ENCODE measurements around the gene PRKG1. TPM values are rescaled to one million over a fixed set of nuclear protein-coding genes. Genes with fewer than 3 reads are reported as not detected.

PRKG1 gene
- total RNA-seq, 4 donors from 2014 or later = 0.63 to 4.3 (median 2.1) TPM

GRCh38 chr10:51861731-51862130 lies 787.4 kb downstream of the PRKG1 start:
- intact Hi-C loops (cut with DNase I; ENCODE audit: low total_unique reads) = no loop called here
- no peak for TF ChIP-seq POLR2A (IDR thresholded peaks at IDR 0.05)
- TF ChIP-seq, protein P1, sequence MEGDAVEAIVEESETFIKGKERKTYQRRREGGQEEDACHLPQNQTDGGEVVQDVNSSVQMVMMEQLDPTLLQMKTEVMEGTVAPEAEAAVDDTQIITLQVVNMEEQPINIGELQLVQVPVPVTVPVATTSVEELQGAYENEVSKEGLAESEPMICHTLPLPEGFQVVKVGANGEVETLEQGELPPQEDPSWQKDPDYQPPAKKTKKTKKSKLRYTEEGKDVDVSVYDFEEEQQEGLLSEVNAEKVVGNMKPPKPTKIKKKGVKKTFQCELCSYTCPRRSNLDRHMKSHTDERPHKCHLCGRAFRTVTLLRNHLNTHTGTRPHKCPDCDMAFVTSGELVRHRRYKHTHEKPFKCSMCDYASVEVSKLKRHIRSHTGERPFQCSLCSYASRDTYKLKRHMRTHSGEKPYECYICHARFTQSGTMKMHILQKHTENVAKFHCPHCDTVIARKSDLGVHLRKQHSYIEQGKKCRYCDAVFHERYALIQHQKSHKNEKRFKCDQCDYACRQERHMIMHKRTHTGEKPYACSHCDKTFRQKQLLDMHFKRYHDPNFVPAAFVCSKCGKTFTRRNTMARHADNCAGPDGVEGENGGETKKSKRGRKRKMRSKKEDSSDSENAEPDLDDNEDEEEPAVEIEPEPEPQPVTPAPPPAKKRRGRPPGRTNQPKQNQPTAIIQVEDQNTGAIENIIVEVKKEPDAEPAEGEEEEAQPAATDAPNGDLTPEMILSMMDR (IDR thresholded peaks at IDR 0.05) = no peak
- no peak for DNase-seq (ENCODE audit: low spot score in 2 of 2)
- no peak overlapping the region for H3K4me3 ChIP-seq (ENCODE audit: low read depth, poor library complexity, severe bottlenecking)
- 58 to 74% methylated on average over 4 of the region's 4 CpGs for WGBS, 2 donors

DNA sequence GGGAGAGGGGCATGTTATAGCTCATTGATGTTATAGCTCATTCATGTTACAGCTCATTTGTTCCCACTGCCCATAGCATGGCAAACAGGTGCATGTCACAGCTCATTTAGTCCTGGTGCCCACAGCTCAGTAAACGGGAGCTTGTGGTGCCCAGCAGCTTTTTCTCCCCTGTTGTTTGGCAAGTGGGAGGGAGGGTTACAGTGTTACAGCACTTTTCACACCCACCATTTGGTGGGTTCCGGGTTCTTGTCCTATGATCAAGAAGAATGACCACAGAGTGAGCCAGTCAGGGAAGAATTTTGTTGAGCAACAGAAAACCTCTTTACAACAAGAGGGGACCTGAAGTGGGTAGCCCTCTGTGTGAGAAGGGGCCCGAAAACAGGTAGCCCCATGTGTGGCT lies 787.9 kb downstream of the PRKG1 start:
- no peak overlapping the region for H3K4me3 ChIP-seq (ENCODE audit: low read depth, poor library complexity, severe bottlenecking)
- WGBS, 2 donors = 94 to 97% methylated on average over 3 of the region's 3 CpGs
- intact Hi-C loops (cut with DNase I; ENCODE audit: low total_unique reads) = no loop called here
- no peak for TF ChIP-seq POLR2A (IDR thresholded peaks at IDR 0.05)
- TF ChIP-seq, protein P1 (IDR thresholded peaks at IDR 0.05) = no peak
- no peak for DNase-seq (ENCODE audit: low spot score in 2 of 2)

- WGBS, 2 donors = 73 to 74% methylated on average over 4 of the region's 4 CpGs
- H3K4me3 ChIP-seq (ENCODE audit: low read depth, poor library complexity, severe bottlenecking) = no peak overlapping the region
- TF ChIP-seq, protein P1 (IDR thresholded peaks at IDR 0.05) = no peak
- TF ChIP-seq POLR2A (IDR thresholded peaks at IDR 0.05) = no peak
- DNase-seq (ENCODE audit: low spot score in 2 of 2) = no peak
- intact Hi-C loops (cut with DNase I; ENCODE audit: low total_unique reads) = no loop called here
These were observed 793.7 kb downstream of the PRKG1 start for GRCh38 chr10:51867956-51868355.

GRCh38 chr10:51874131-51874530 lies 799.8 kb downstream of the PRKG1 start:
- no peak overlapping the region for H3K4me3 ChIP-seq (ENCODE audit: low read depth, poor library complexity, severe bottlenecking)
- TF ChIP-seq, protein P1 (IDR thresholded peaks at IDR 0.05) = no peak
- TF ChIP-seq POLR2A (IDR thresholded peaks at IDR 0.05) = no peak
- intact Hi-C loops (cut with DNase I; ENCODE audit: low total_unique reads) = no loop called here
- no peak for DNase-seq (ENCODE audit: low spot score in 2 of 2)
- 95 to 96% methylated on average over 3 of the region's 3 CpGs for WGBS, 2 donors

GRCh38 chr10:51875610-51876009 lies 801.3 kb downstream of the PRKG1 start:
- no peak for DNase-seq (ENCODE audit: low spot score in 2 of 2)
- TF ChIP-seq POLR2A (IDR thresholded peaks at IDR 0.05) = no peak
- TF ChIP-seq, protein P1 (IDR thresholded peaks at IDR 0.05) = no peak
- intact Hi-C loops (cut with DNase I; ENCODE audit: low total_unique reads) = no loop called here
- H3K4me3 ChIP-seq (ENCODE audit: low read depth, poor library complexity, severe bottlenecking) = no peak overlapping the region
- 81% methylated on average over 5 of the region's 5 CpGs for WGBS, 2 donors

DNA sequence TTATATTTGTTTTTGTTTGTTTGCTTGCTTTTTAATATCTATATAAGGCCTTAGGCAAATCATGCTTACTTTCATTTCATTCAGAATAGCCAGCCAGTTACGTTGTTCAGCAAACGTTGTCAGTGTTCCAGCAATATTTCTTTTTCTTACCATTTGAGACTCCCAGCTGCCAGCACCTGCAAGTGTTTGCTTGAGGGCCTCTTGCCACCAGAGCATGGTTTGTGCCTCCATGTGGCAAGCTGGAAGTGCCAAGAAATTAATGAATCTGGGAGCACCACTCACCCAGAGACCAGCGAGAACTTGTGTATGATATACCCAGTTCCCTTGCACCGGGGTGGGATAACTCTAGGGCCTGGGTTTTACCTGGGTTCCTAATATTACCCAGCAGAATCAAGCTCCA lies 802.2 kb downstream of the PRKG1 start:
- H3K4me3 ChIP-seq (ENCODE audit: low read depth, poor library complexity, severe bottlenecking) = no peak overlapping the region
- intact Hi-C loops (cut with DNase I; ENCODE audit: low total_unique reads) = no loop called here
- DNase-seq (ENCODE audit: low spot score in 2 of 2) = no peak
- TF ChIP-seq POLR2A (IDR thresholded peaks at IDR 0.05) = no peak
- TF ChIP-seq, protein P1 (IDR thresholded peaks at IDR 0.05) = no peak
- WGBS, 2 donors = 39 to 40% methylated on average over 4 of the region's 4 CpGs
